GM12873 (cell line): Measurements from ENCODE around the gene PLCB1.

Experiments used
- CTCF ChIP-seq: IDR thresholded peaks from 2 replicates; pipeline ENCODE4 v1.5.1; 2012; ENCODE audit warnings: low read depth, mild to moderate bottlenecking, moderate library complexity, low read length, control low read depth; ENCODE audit not compliant: insufficient read depth; ENCODE audit errors: missing control alignments

The PLCB1 gene

GRCh38 chr20:8225658-8226057 lies 93.6 kb downstream of the PLCB1 start:
- TF ChIP-seq CTCF: no peak

GRCh38 chr20:8226106-8226505 lies 94.0 kb downstream of the PLCB1 start:
- no peak for TF ChIP-seq CTCF

GRCh38 chr20:8227293-8227692 lies 95.2 kb downstream of the PLCB1 start:
- no peak for TF ChIP-seq CTCF

GRCh38 chr20:8228315-8228714 lies 96.2 kb downstream of the PLCB1 start:
- no peak for TF ChIP-seq CTCF

GRCh38 chr20:8229090-8229489 lies 97.0 kb downstream of the PLCB1 start:
- TF ChIP-seq CTCF: no peak

GRCh38 chr20:8231038-8231437 lies 99.0 kb downstream of the PLCB1 start:
- no peak for TF ChIP-seq CTCF

GRCh38 chr20:8232332-8232731 lies 100.3 kb downstream of the PLCB1 start:
- no peak for TF ChIP-seq CTCF

GRCh38 chr20:8234580-8234979 lies 102.5 kb downstream of the PLCB1 start:
- no peak for TF ChIP-seq CTCF
